Thyroid gland (tissue), 4 donors: ENCODE results near the gene ANKRD63.

Experiments used
- CTCF ChIP-seq, 6 experiments: fragments of 200-600 bp in 3 of 6; fragments of 450-650 bp in 3 of 6; sonication (generic) in 3 of 6; IDR thresholded peaks; one replicate each; pipeline ENCODE4 v1.5.1; 2016 to 2019; ENCODE audit warnings: antibody characterized with exemption in 6 of 6, mild to moderate bottlenecking in 2 of 6, inconsistent platforms in 1 of 6, moderate library complexity in 1 of 6
- POLR2A ChIP-seq, 2 donors: fragments of 450-650 bp; IDR thresholded peaks; one replicate each; pipeline ENCODE4 v1.6.1; 2017; ENCODE audit warnings: antibody characterized with exemption in 2 of 2, mild to moderate bottlenecking in 2 of 2, moderate library complexity in 1 of 2

DNA sequence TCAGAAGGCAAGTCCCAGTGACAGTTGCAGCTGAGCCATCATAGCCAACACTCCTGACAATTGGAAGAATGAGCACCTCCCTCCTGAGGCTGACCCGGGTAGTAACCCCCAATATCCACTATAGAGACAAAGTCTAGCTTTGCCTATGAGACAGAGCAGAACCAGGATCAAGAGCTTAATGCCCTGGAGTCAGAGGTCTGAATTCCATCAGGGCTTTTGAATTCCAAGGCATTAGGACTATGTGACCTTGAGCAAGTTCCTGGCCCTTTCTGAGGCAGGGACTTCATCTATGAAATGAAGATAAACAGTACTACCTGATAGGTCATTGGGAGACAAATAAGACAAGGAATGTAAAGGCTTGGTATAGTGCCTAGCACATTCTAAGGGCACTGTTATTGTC is 37.5 kb upstream of the ANKRD63 start:
- TF ChIP-seq CTCF (IDR thresholded peaks at IDR 0.05) (no peak), POLR2A (IDR thresholded peaks at IDR 0.05) (no peak)
